CD14-positive monocyte (primary cell): ENCODE data around the gene PRSS33. TPM values are rescaled to one million over a fixed set of nuclear protein-coding genes. Genes with fewer than 3 reads are reported as not detected.
A peak's percentile ranks its signal among the peaks of the same experiment; 100 is the strongest.

Experiments
- DNase-seq, 3 donors: peaks; one replicate each; pipeline ENCODE4 v3.0.0-alpha.2; 2011 to 2022
- H2AFZ ChIP-seq: 2 replicates; pipeline ENCODE4 v1.6.0; 2012; ENCODE audit warnings: mild to moderate bottlenecking, low read depth, low read length, inconsistent platforms; ENCODE audit not compliant: insufficient read depth, poor library complexity, severe bottlenecking
- H3K27ac ChIP-seq, 2 donors: 1 replicate in 1 of 2; 2 replicates in 1 of 2; pipeline ENCODE4 v1.5.1; 2012 to 2013; ENCODE audit warnings: low read length in 2 of 2, control low read depth in 1 of 2, inconsistent platforms in 1 of 2, low read depth in 1 of 2, mild to moderate bottlenecking in 1 of 2
- H3K27me3 ChIP-seq, 2 donors: one replicate each; pipeline versions ENCODE4 v1.6.0 to v1.6.1; 2011 to 2013; ENCODE audit warnings: low read length in 2 of 2; ENCODE audit not compliant: control insufficient read depth in 2 of 2, insufficient read depth in 2 of 2
- H3K36me3 ChIP-seq, 2 donors: replicated peaks in 1 of 2; 1 replicate in 1 of 2; 2 replicates in 1 of 2; pipeline versions ENCODE4 v1.5.1 to v1.6.1; 2012 to 2013; ENCODE audit warnings: low read length in 2 of 2, control low read depth in 1 of 2, inconsistent platforms in 1 of 2, mild to moderate bottlenecking in 1 of 2; ENCODE audit not compliant: insufficient read depth in 2 of 2, control insufficient read depth in 1 of 2
- H3K4me1 ChIP-seq, 2 donors: 1 replicate in 1 of 2; 2 replicates in 1 of 2; pipeline versions ENCODE4 v1.5.1 to v1.6.1; 2012 to 2013; ENCODE audit warnings: low read length in 2 of 2, control low read depth in 1 of 2, inconsistent platforms in 1 of 2, mild to moderate bottlenecking in 1 of 2, moderate library complexity in 1 of 2; ENCODE audit not compliant: insufficient read depth in 2 of 2, control insufficient read depth in 1 of 2
- H3K4me2 ChIP-seq: replicated peaks from 2 replicates; pipeline ENCODE3; 2012; ENCODE audit warnings: low read length, moderate library complexity, mild to moderate bottlenecking; ENCODE audit not compliant: poor library complexity, severe bottlenecking; ENCODE audit errors: extremely low read depth
- H3K4me3 ChIP-seq, 3 experiments: fragments of 200-600 bp in 1 of 3; sonication (generic) in 1 of 3; replicated peaks in 1 of 3; 1 replicate in 2 of 3; 2 replicates in 1 of 3; pipeline ENCODE4 v1.5.1; 2011 to 2013; ENCODE audit warnings: low read length in 3 of 3, mild to moderate bottlenecking in 3 of 3, control low read depth in 2 of 3, low read depth in 2 of 3, inconsistent platforms in 1 of 3, moderate library complexity in 1 of 3
- H3K79me2 ChIP-seq: 2 replicates; pipeline ENCODE4 v1.6.0; 2012; ENCODE audit warnings: mild to moderate bottlenecking, control low read depth, inconsistent platforms, low read length, moderate library complexity; ENCODE audit not compliant: insufficient read depth
- H3K9ac ChIP-seq: 2 replicates; pipeline ENCODE4 v1.6.0; 2017; ENCODE audit warnings: low read length, mild to moderate bottlenecking; ENCODE audit not compliant: insufficient read depth, poor library complexity, severe bottlenecking
- H3K9me3 ChIP-seq, 2 donors: replicated peaks in 1 of 2; 1 replicate in 1 of 2; 2 replicates in 1 of 2; pipeline versions ENCODE4 v1.5.1 to v1.6.1; 2012 to 2013; ENCODE audit warnings: low read length in 2 of 2, control low read depth in 1 of 2; ENCODE audit not compliant: control insufficient read depth in 1 of 2, insufficient read depth in 1 of 2
- H4K20me1 ChIP-seq: 2 replicates; pipeline ENCODE4 v1.6.0; 2012; ENCODE audit warnings: mild to moderate bottlenecking, low read length, control low read depth, moderate library complexity; ENCODE audit not compliant: insufficient read depth
- H3K27ac Mint-ChIP-seq, 7 donors: one replicate each; pipeline ENCODE4 v1.8.0; 2020; ENCODE audit warnings: mild to moderate bottlenecking in 7 of 7, mixed read lengths in 7 of 7, moderate library complexity in 6 of 7, inconsistent platforms in 2 of 7
- H3K27me3 Mint-ChIP-seq, 3 donors: one replicate each; pipeline ENCODE4 v1.8.0; 2021 to 2022; ENCODE audit warnings: low read depth in 3 of 3, mild to moderate bottlenecking in 3 of 3, mixed read lengths in 3 of 3, moderate library complexity in 3 of 3, inconsistent platforms in 1 of 3
- H3K36me3 Mint-ChIP-seq, 2 donors: one replicate each; pipeline ENCODE4 v1.8.0; 2020; ENCODE audit warnings: mixed read lengths in 2 of 2, inconsistent platforms in 1 of 2, mild to moderate bottlenecking in 1 of 2
- H3K4me1 Mint-ChIP-seq: one replicate; pipeline ENCODE4 v1.8.0; 2020; ENCODE audit warnings: mild to moderate bottlenecking, mixed read lengths
- H3K4me3 Mint-ChIP-seq, 2 donors: one replicate each; pipeline ENCODE4 v1.8.0; 2020; ENCODE audit warnings: mild to moderate bottlenecking in 2 of 2, mixed read lengths in 2 of 2, moderate library complexity in 1 of 2
- H3K9me3 Mint-ChIP-seq, 7 donors: one replicate each; pipeline ENCODE4 v1.8.0; 2020 to 2022; ENCODE audit warnings: mixed read lengths in 7 of 7, mild to moderate bottlenecking in 6 of 7, moderate library complexity in 6 of 7, inconsistent platforms in 2 of 7
- WGBS: methylation state at CpG from one replicate; pipeline ENCODE4 v1.1.5; 2013; ENCODE audit warnings: missing lambda C conversion rate; ENCODE audit not compliant: insufficient coverage; 5-methylcytosine and 5-hydroxymethylcytosine counted together
- intact Hi-C, 2 donors: fragments of 100-400 bp; cut with micrococcal nuclease; formaldehyde crosslinking; loops; one replicate each; pipeline versions ENCODE4 v1.15.0 to v1.15.1; 2023
- polyA plus RNA-seq, 3 donors: library from polyadenylated mRNA; depleted of rRNA in 1 of 3; unstranded in 2 of 3; stranded (reverse) in 1 of 3; fragments of 300-500 nt in 2 of 3; fragments of >200 nt in 1 of 3; fragmentation: Illumina TruSeq in 2 of 3; gene quantifications; 1 replicate in 2 of 3; 2 replicates in 1 of 3; pipeline ENCODE4 v1.2.3, GENCODE V29; 2012 to 2021
- TF ChIP-seq, protein P1 (sequence below): fragments of 200-600 bp; IDR thresholded peaks from one replicate; pipeline ENCODE4 v1.8.0; 2022; ENCODE audit warnings: antibody characterized with exemption, mild to moderate bottlenecking

The PRSS33 gene
- polyA plus RNA-seq, 3 donors = 0.05 TPM; not detected in 2

GRCh38 chr16:2779151-2779920, 8.0 kb downstream of the PRSS33 start:
- no peak for DNase-seq
- intact Hi-C loops = loop anchor here in 1 of 2 donors (5.0 kb wide), 1 partner anchor 243 kb away; the partner anchor contains the start of genes HCFC1R1, THOC6 and TNFRSF12A
- peaks cover 32 to 36% of the 10 kb centered on the region in 2 donors for H3K4me1 ChIP-seq
- peaks cover 10 to 18% of the 10 kb centered on the region in 2 donors for H3K36me3 Mint-ChIP-seq
- peaks cover 5 to 24% (median 13%) of the 10 kb centered on the region in 3 donors for H3K27me3 Mint-ChIP-seq
- H4K20me1 ChIP-seq = peaks cover 22% of the 10 kb centered on the region
- peaks cover 41% of the 10 kb centered on the region for H3K79me2 ChIP-seq
- peak overlapping the region in 1 of 2 donors; percentile 20 for H3K4me3 Mint-ChIP-seq
- TF ChIP-seq, protein P1, sequence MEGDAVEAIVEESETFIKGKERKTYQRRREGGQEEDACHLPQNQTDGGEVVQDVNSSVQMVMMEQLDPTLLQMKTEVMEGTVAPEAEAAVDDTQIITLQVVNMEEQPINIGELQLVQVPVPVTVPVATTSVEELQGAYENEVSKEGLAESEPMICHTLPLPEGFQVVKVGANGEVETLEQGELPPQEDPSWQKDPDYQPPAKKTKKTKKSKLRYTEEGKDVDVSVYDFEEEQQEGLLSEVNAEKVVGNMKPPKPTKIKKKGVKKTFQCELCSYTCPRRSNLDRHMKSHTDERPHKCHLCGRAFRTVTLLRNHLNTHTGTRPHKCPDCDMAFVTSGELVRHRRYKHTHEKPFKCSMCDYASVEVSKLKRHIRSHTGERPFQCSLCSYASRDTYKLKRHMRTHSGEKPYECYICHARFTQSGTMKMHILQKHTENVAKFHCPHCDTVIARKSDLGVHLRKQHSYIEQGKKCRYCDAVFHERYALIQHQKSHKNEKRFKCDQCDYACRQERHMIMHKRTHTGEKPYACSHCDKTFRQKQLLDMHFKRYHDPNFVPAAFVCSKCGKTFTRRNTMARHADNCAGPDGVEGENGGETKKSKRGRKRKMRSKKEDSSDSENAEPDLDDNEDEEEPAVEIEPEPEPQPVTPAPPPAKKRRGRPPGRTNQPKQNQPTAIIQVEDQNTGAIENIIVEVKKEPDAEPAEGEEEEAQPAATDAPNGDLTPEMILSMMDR = no peak
- no peak overlapping the region for H3K27ac ChIP-seq
- H3K9me3 ChIP-seq = no peaks in the 10 kb centered on the region
- no peak overlapping the region for H2AFZ ChIP-seq
- H3K4me2 ChIP-seq = no peak overlapping the region
- H3K9ac ChIP-seq = no peak overlapping the region
- H3K4me1 Mint-ChIP-seq = peaks cover 36% of the 10 kb centered on the region
- H3K27me3 ChIP-seq = peaks cover 0 to 6% of the 10 kb centered on the region in 2 donors
- H3K9me3 Mint-ChIP-seq = peaks cover 0 to 3% (median 0%) of the 10 kb centered on the region in 7 donors
- 97% methylated on average over 13 of the region's 23 CpGs for WGBS
- H3K4me3 ChIP-seq = no peak overlapping the region
- H3K27ac Mint-ChIP-seq = no peak overlapping the region
- H3K36me3 ChIP-seq = peaks cover 4 to 7% of the 10 kb centered on the region in 2 donors

- WGBS = 89% methylated on average over 6 of the region's 12 CpGs
- peak overlapping the region; percentile 100 for H3K9ac ChIP-seq
- H3K27ac Mint-ChIP-seq = peak overlapping the region in 6 of 7 donors; percentile 54 to 98 (median 96)
- H3K4me3 ChIP-seq = peak overlapping the region in 1 of 3 experiments; percentile 98
- peaks cover 0 to 3% (median 0%) of the 10 kb centered on the region in 7 donors for H3K9me3 Mint-ChIP-seq
- intact Hi-C loops = loop anchor here in 1 of 2 donors (1.0 to 5.0 kb wide), 2 partner anchors 8 to 244 kb away; partner anchors contain the start of genes HCFC1R1, THOC6 and TNFRSF12A
- peaks cover 17 to 25% of the 10 kb centered on the region in 2 donors for H3K36me3 Mint-ChIP-seq
- H4K20me1 ChIP-seq = peaks cover 30% of the 10 kb centered on the region
- H3K79me2 ChIP-seq = peaks cover 41% of the 10 kb centered on the region
- H3K27me3 Mint-ChIP-seq = peaks cover 0 to 16% (median 8%) of the 10 kb centered on the region in 3 donors
- TF ChIP-seq, protein P1 = no peak
- no peak for DNase-seq
- H3K27ac ChIP-seq = peak overlapping the region in 1 of 2 donors; percentile 99
- H2AFZ ChIP-seq = peak overlapping the region; percentile 96
- no peaks in the 10 kb centered on the region for H3K9me3 ChIP-seq
- H3K4me1 ChIP-seq = peaks cover 32 to 37% of the 10 kb centered on the region in 2 donors
- H3K4me1 Mint-ChIP-seq = peaks cover 37% of the 10 kb centered on the region
- peak overlapping the region; percentile 91 to 97 for H3K4me3 Mint-ChIP-seq
- H3K36me3 ChIP-seq = peaks cover 11 to 15% of the 10 kb centered on the region in 2 donors
- peak overlapping the region; percentile 94 for H3K4me2 ChIP-seq
- H3K27me3 ChIP-seq = no peaks in the 10 kb centered on the region
Observed at GRCh38 chr16:2778630-2778958, 8.8 kb downstream of the PRSS33 start.
